ENCODE data around the gene PLCB4. TPM values are rescaled to one million over a fixed set of nuclear protein-coding genes. Genes with fewer than 3 reads are reported as not detected.

The PLCB4 gene
- total RNA-seq, 1 donor = 0.21 TPM

DNA sequence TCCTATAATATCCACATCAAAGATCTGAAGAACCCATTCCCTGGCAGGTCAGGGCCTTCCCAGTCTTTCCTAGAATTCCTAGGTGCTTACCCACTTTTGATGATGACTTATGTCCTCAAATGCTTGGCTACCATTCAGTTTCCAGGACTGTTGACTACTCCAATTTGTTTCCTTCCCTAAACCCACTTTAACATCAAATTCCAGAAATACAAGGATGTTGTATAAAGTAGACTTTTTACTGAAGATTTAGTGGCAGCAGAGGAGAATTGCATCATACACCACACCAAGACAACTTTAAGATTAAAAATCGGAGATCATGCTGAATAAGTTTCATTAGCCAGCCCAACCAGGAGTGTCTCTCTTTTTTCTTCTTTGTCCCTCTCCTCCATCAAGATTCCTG lies 242.2 kb downstream of the PLCB4 start:
- Histone ChIP-seq H3K4me1 (ENCODE audit: insufficient read depth, low read length) (no peaks in the 10 kb centered on the region), H3K27me3 (ENCODE audit: insufficient read depth, low read length) (no peaks in the 10 kb centered on the region), H3K9me3 (ENCODE audit: low read depth, low read length) (no peaks in the 10 kb centered on the region), H3K4me3 (ENCODE audit: low read length) (no peak overlapping the region)

DNA sequence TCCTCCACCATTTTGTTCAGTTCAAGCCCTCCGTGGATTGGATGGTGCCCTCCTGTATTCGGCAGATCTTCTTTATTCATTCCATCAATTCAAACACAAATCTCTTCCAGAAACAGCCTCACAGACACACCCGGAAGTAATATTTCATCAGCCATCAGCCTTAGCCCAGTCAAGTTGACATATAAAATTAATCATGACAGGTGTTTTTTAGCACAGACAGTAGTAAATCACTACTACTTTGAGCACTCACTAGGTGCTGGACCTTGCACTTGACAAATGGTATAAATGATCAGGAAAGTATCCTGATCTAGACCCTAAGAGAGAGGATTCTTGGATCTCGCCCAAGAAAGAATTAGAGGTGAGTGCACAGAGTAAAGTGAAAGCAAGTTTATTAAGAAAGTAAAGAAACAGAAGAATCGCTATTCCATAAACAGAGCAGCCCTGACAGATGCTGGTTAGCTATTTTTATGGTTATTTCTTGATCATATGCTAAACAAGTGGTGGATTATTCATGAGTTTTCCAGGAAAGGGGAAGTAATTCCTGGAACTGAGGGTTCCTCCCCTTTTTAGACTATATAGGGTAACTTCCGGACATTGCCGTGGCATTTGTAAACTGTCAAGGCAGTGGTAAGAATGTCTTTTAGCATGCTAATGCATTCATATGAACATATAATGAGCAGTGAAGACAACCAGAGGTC lies 250.9 kb downstream of the PLCB4 start:
- no peak overlapping the region for H3K4me3 ChIP-seq (ENCODE audit: low read length)
- H3K27me3 ChIP-seq (ENCODE audit: insufficient read depth, low read length) = no peaks in the 10 kb centered on the region
- peaks cover 6% of the 10 kb centered on the region for H3K4me1 ChIP-seq (ENCODE audit: insufficient read depth, low read length)
- H3K9me3 ChIP-seq (ENCODE audit: low read depth, low read length) = no peaks in the 10 kb centered on the region

DNA sequence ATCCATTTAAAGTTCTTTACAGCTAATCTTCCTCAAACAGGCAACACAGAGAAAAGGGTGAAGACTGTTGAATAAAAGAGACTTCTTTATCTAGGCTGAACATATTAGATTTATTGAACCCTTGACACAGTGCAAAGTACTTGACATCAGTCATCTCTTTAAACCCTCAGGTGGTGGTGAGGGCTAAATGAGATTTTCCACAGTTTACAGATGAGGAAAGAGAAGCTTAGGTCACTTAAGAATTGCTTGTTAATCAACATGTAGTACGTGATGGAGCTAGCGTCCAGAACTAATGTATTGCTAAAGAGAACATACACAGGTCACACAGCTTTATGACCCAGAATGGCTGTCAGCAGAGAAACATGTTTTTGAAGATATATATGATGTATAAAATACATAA lies 252.1 kb downstream of the PLCB4 start:
- no peak overlapping the region for H3K4me3 ChIP-seq (ENCODE audit: low read length)
- H3K27me3 ChIP-seq (ENCODE audit: insufficient read depth, low read length) = no peaks in the 10 kb centered on the region
- H3K9me3 ChIP-seq (ENCODE audit: low read depth, low read length) = no peaks in the 10 kb centered on the region
- peaks cover 6% of the 10 kb centered on the region for H3K4me1 ChIP-seq (ENCODE audit: insufficient read depth, low read length)

DNA sequence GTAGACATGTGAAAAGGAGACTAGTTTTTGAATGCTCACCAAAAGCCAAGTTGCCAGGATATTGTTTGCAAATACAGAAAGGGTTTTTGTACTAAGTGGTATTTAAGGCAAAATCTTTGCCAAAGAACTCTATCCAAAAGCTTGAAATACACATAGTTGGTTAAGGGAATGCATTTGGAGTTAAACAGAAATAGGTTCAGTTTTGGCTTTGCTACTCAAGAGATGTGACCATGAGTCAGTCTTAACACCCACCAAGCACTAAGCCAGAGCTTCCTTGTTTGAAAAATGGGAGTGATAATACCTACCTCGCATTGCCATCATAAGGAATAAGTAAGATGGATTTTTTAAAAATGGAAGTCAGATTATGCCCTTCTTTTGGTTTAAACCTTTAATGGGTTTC lies 253.8 kb downstream of the PLCB4 start:
- Histone ChIP-seq H3K4me1 (ENCODE audit: insufficient read depth, low read length) (peaks cover 6% of the 10 kb centered on the region), H3K27me3 (ENCODE audit: insufficient read depth, low read length) (no peaks in the 10 kb centered on the region), H3K4me3 (ENCODE audit: low read length) (no peak overlapping the region), H3K9me3 (ENCODE audit: low read depth, low read length) (no peaks in the 10 kb centered on the region)

DNA sequence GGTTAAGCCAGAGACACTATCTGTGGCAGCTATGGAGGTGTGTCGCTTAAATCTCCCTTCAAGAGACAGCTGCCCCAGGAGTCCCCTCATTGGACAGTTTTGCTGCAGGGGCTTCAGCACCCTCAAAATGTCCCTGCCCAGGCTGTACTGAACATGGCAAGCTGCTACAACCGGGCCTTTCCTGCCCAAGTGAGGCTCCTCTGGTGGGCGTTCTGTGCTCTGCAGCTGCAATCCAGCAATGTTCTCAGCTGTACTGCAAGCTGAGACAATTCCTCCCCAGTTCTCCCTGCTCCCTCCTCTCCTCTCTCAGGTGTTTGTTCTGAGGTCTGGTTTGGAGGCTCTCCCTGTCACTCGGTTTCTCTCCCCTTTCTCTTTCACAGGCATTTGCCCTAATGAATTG lies 254.7 kb downstream of the PLCB4 start:
- no peak overlapping the region for H3K4me3 ChIP-seq (ENCODE audit: low read length)

DNA sequence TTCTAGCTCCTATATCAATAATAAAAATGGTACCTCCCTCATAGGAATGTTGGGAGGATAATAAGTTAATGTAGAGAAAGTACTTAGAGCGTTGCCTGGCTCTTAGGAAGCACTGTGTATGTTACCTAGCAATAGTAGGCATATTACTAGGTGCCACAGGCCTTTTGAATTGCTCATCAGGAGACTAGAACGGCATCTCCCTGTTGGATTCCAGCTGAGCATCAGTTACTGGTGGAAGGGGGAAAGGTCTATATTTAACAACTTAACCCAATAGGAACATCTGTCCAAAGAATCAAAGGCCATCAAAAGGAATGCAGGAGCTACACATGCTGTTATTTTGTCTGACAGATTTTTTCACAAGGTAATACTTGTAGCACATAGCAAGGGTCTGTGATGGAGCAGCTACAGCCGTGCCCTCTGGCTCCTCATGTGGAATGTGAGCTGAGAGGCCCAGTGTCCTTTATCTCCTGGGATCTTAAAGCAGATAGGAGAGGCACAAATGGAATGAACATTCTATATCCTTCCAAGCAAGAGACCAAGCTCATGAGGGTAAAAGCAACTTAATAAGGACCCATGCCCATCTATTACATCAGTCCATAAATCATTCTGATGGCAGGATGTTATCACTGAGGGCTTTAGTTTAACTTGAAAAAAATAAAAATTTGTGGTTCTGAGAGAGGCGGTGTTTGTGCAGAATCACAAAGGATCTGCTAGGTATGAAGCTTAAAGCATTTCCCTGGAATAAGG lies 260.6 kb downstream of the PLCB4 start:
- H3K4me1 ChIP-seq (ENCODE audit: insufficient read depth, low read length) = no peaks in the 10 kb centered on the region
- no peaks in the 10 kb centered on the region for H3K27me3 ChIP-seq (ENCODE audit: insufficient read depth, low read length)
- H3K4me3 ChIP-seq (ENCODE audit: low read length) = no peak overlapping the region
- H3K9me3 ChIP-seq (ENCODE audit: low read depth, low read length) = no peaks in the 10 kb centered on the region

More for the DNA sequence above, 254.7 kb downstream of the PLCB4 start:
- H3K27me3 ChIP-seq (ENCODE audit: insufficient read depth, low read length) = no peaks in the 10 kb centered on the region
- peaks cover 6% of the 10 kb centered on the region for H3K4me1 ChIP-seq (ENCODE audit: insufficient read depth, low read length)
- no peaks in the 10 kb centered on the region for H3K9me3 ChIP-seq (ENCODE audit: low read depth, low read length)

DNA sequence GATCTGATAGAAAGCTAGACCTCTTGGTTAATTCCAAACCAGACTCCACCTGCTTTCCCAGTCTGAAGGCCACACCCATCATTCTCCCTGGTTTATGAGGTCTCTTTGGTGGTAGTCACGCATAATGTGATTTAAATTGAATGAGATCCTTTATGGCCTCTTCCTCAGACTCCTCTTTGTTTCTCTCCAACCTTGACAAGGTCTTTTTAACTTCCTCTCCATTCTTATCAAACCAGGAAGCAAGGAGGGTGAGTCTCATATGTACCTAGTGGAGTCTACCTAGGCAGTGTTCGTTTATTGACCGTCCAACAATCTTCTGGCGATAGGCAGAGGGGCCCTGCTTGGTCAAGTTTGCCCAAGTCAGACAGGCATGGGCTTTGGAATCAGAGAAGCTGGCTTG lies 261.3 kb downstream of the PLCB4 start:
- H3K4me3 ChIP-seq (ENCODE audit: low read length) = no peak overlapping the region
- H3K27me3 ChIP-seq (ENCODE audit: insufficient read depth, low read length) = no peaks in the 10 kb centered on the region
- no peaks in the 10 kb centered on the region for H3K4me1 ChIP-seq (ENCODE audit: insufficient read depth, low read length)
- H3K9me3 ChIP-seq (ENCODE audit: low read depth, low read length) = no peaks in the 10 kb centered on the region

DNA sequence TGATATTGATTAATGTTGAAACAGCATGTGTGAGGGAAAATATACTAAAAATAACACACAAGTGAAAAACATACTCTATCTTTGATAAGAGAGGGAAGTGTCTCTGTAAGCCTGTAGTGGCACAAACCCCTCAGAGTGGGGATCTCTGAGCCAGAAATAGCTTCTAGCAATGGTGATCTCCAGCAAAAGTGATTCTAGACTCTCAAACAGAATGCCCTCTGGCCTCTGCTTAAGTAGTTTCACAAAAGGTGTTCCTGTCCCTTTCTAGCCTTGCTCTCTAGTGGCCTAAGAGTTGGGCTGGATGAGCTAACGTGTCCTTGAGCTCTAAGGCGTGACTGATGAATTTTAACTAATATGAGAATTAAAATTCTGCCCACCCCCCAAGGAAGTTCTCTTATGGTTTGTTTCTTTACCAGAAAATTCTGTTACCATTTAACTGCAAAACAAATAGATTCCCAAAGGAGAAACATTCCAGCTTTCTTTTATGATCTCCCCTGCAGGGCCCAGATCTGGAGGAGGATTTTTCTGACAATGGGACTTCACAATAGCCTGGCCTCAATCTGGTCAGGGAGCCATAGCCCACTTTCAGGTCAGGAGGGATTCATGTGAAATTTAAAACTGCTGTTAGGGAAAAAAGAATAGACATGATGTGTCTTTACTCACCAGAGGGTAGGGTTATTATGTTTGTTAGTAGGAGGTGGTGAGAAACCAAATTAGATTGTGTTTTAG lies 263.0 kb downstream of the PLCB4 start:
- no peaks in the 10 kb centered on the region for H3K27me3 ChIP-seq (ENCODE audit: insufficient read depth, low read length)
- H3K4me3 ChIP-seq (ENCODE audit: low read length) = no peak overlapping the region
- H3K9me3 ChIP-seq (ENCODE audit: low read depth, low read length) = no peaks in the 10 kb centered on the region
- H3K4me1 ChIP-seq (ENCODE audit: insufficient read depth, low read length) = no peaks in the 10 kb centered on the region

DNA sequence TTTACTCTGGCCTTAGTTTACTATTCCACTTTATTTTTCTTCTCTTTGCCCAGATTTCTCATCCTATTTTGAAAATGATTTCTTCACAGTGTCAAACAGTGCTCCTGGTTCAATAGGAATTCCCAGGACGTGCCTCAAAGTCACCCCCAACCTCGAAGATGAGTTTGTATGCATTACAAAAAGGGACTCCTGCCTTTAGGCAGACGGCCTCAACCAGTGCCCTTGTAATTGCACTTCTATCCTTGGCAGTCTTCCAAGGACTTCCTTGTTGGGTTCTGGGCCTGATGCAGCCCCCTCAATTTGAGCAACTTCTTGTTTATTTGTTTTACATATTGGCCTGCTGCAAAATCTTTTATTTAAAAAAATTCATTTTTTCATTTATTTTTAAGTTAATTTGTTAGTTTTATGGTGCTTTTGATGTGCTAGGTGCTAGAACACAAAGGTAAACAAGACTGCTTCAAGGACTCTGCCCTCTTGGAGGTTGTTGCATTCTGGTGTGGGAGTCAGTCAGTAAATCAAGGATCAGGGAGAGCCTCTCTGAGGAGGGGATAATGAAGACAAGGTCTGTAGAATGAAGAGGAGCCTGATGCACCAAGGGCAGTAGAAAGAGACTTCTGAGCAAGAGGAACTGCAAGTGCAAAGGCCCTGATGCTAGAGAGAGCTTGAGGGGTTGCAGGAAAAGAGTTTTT lies 264.0 kb downstream of the PLCB4 start:
- Histone ChIP-seq H3K4me3 (ENCODE audit: low read length) (no peak overlapping the region), H3K9me3 (ENCODE audit: low read depth, low read length) (no peaks in the 10 kb centered on the region), H3K27me3 (ENCODE audit: insufficient read depth, low read length) (no peaks in the 10 kb centered on the region), H3K4me1 (ENCODE audit: insufficient read depth, low read length) (no peaks in the 10 kb centered on the region)

DNA sequence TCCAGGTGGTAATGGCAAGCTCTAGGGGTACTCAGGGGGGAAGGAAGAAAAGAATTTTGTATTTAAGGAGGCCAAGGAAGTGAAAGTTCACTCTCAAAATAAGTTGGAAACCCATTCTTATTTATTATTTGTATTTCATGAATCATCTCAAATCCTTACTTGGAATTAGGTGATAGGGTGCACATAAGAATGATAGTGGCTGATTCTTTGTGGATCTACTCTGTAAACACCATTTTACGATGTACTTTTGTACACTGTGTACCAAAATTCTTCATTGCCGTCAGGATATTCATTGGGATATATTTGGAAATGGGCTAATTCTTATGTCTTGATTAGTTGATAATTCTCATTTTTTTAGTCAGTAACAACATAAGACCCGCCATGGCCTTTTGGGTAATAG lies 266.0 kb downstream of the PLCB4 start:
- no peaks in the 10 kb centered on the region for H3K27me3 ChIP-seq (ENCODE audit: insufficient read depth, low read length)
- no peaks in the 10 kb centered on the region for H3K4me1 ChIP-seq (ENCODE audit: insufficient read depth, low read length)
- no peak overlapping the region for H3K4me3 ChIP-seq (ENCODE audit: low read length)
- no peaks in the 10 kb centered on the region for H3K9me3 ChIP-seq (ENCODE audit: low read depth, low read length)

DNA sequence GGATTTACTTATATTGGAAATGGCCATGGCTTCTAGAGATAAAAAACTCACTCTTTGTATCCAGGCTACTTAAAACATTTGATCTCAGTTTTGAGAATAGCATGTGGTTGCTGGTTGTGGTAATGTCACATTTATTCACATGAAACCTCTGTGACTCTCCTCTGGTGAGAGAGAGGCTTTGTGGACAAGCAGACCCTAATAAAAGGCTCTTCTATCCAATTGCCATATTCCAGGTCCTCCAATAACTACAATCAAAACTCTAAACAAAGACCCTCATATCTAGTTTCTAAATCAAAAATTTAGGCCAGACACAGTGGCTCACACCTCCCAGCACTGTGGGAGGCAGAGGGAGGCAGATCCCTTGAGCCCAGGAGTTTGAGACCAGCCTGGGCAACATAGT lies 269.2 kb downstream of the PLCB4 start:
- H3K4me3 ChIP-seq (ENCODE audit: low read length) = no peak overlapping the region
- no peaks in the 10 kb centered on the region for H3K4me1 ChIP-seq (ENCODE audit: insufficient read depth, low read length)
- H3K27me3 ChIP-seq (ENCODE audit: insufficient read depth, low read length) = no peaks in the 10 kb centered on the region
- no peaks in the 10 kb centered on the region for H3K9me3 ChIP-seq (ENCODE audit: low read depth, low read length)

DNA sequence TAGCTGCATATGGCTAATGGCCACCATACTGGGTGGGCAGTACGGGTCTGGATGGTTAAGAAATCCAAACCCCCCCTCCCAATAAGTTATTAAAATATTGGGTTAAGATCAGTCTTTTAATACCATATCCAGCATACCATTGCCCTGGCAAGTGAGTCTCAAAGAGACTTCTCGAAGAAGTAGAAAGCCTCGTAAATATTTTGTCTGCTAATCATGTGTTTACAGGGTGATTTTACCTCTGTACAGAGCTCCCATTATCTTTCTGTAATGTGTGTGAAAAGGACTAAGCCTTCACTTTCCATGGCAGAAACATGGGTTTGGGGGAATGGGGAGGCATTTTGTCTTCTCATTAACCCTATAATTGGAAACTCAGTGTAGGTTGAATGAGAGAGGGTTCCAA lies 270.8 kb downstream of the PLCB4 start:
- H3K4me3 ChIP-seq (ENCODE audit: low read length) = no peak overlapping the region
- H3K9me3 ChIP-seq (ENCODE audit: low read depth, low read length) = no peaks in the 10 kb centered on the region
- no peaks in the 10 kb centered on the region for H3K27me3 ChIP-seq (ENCODE audit: insufficient read depth, low read length)
- no peaks in the 10 kb centered on the region for H3K4me1 ChIP-seq (ENCODE audit: insufficient read depth, low read length)

DNA sequence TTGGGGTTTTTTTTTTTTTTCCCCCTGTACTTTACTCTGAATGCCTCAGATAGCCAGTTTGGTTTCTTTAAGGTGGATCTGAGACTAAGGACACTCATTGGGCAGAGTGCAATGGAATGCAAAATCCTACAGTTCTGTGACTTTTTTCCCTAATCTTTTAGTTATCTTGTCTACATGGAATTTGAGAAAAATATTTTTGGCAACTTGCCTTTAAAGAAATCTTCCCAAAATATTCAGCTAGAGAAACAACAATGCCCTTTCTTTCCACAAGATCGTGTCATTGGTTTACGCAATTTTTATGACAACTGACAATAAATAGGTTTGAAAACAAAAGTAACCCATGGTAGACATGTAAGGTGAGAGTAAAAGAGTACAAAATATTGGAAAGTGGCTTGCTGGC lies 273.8 kb downstream of the PLCB4 start:
- Histone ChIP-seq H3K27me3 (ENCODE audit: insufficient read depth, low read length) (no peaks in the 10 kb centered on the region), H3K4me1 (ENCODE audit: insufficient read depth, low read length) (no peaks in the 10 kb centered on the region), H3K9me3 (ENCODE audit: low read depth, low read length) (no peaks in the 10 kb centered on the region), H3K4me3 (ENCODE audit: low read length) (no peak overlapping the region)

DNA sequence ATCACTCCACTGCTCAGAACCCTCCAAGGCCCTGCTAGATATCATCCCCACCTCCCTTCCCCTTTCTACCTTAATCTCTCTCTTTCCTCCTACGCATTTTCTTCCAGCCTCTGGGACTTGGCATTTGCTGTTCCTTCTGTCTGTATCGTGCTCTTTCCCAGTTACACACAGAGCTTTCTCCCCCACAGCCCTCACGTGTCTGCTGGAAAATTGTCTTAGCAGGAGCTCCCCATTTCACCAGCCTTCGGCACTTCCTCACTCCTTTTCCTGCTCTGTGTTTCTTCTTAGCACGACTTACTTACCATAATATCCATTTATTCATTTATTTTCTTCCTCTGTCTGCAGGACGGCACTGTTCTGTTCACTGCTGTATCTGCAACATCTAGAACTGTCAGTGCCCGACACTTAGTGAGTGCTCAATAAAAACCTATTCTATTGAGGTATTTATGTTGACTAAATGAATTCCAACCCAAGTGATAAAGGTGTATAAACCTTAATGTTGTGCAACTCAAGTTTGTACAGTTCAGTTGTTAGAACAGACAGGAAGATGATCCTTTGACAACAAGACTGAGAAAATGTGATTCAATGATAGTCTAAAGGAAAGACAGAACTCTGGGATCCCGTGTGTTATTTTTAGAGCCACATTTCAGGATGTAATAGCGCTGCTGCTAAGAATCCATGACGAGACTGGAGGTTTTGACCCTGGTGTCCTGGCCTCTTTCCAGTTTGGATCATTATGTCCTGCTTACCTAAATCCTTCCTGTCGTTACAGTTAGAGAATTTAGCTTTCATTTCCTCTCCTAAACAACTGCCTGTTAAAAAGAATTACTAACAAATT lies 275.4 kb downstream of the PLCB4 start:
- Histone ChIP-seq H3K4me1 (ENCODE audit: insufficient read depth, low read length) (no peaks in the 10 kb centered on the region), H3K4me3 (ENCODE audit: low read length) (no peak overlapping the region), H3K27me3 (ENCODE audit: insufficient read depth, low read length) (no peaks in the 10 kb centered on the region), H3K9me3 (ENCODE audit: low read depth, low read length) (no peaks in the 10 kb centered on the region)

Data from mononuclear cell (primary cell).